ENCODE results near the gene FAM184B. TPM values are rescaled to one million over a fixed set of nuclear protein-coding genes. Genes with fewer than 3 reads are reported as not detected.
"Not testable (repeated sequence)": the region's sequence is repeated elsewhere in the genome, so short reads cannot be mapped to it uniquely, and the experiment has no call there.

FAM184B gene
- total RNA-seq, 4 donors from 2014 or later: not detected

GRCh38 chr4:17664755-17665154, 116.7 kb downstream of the FAM184B start:
- no peak for DNase-seq (ENCODE audit: low spot score in 2 of 2)
- 43 to 46% methylated on average over 4 of the region's 4 CpGs for WGBS, 2 donors

GRCh38 chr4:17662694-17663093, 118.7 kb downstream of the FAM184B start:
- Histone ChIP-seq H3K27me3 (no peaks in the 10 kb centered on the region), H3K27ac (no peak overlapping the region), H3K9me3 (no peaks in the 10 kb centered on the region), H3K4me1 (no peaks in the 10 kb centered on the region), H3K4me3 (no peak overlapping the region), H3K36me3 (no peaks in the 10 kb centered on the region)
- WGBS, 2 donors: 88 to 97% methylated on average over 3 of the region's 3 CpGs
- DNase-seq (ENCODE audit: low spot score in 2 of 2): no peak
- TF ChIP-seq EP300 (IDR thresholded peaks at IDR 0.05) (no peak), POLR2A (IDR thresholded peaks at IDR 0.05) (no peak), CTCF (IDR thresholded peaks at IDR 0.05) (no peak)

More at GRCh38 chr4:17664755-17665154, 116.7 kb downstream of the FAM184B start:
- H3K9me3 ChIP-seq: no peaks in the 10 kb centered on the region
- H3K27me3 ChIP-seq: no peaks in the 10 kb centered on the region
- H3K4me3 ChIP-seq: no peak overlapping the region
- no peaks in the 10 kb centered on the region for H3K36me3 ChIP-seq
- TF ChIP-seq EP300 (IDR thresholded peaks at IDR 0.05): no peak
- no peak for TF ChIP-seq CTCF (IDR thresholded peaks at IDR 0.05)
- TF ChIP-seq POLR2A (IDR thresholded peaks at IDR 0.05): no peak
- H3K4me1 ChIP-seq: no peaks in the 10 kb centered on the region
- H3K27ac ChIP-seq: no peak overlapping the region

- WGBS, 2 donors: 92 to 95% methylated on average over 8 of the region's 8 CpGs
- H3K27ac ChIP-seq; H3K4me3 ChIP-seq; DNase-seq (ENCODE audit: low spot score in 2 of 2); H3K9me3 ChIP-seq; H3K36me3 ChIP-seq; H3K27me3 ChIP-seq; H3K4me1 ChIP-seq: not testable (repeated sequence)
These were observed 122.2 kb downstream of the FAM184B start for GRCh38 chr4:17659196-17659595.

GRCh38 chr4:17657849-17658248, 123.6 kb downstream of the FAM184B start:
- H3K9me3 ChIP-seq: no peaks in the 10 kb centered on the region
- no peak for DNase-seq (ENCODE audit: low spot score in 2 of 2)
- no peak overlapping the region for H3K4me3 ChIP-seq
- H3K4me1 ChIP-seq: no peaks in the 10 kb centered on the region
- 81 to 83% methylated on average over 9 of the region's 9 CpGs for WGBS, 2 donors
- H3K27me3 ChIP-seq: no peaks in the 10 kb centered on the region
- H3K27ac ChIP-seq: no peak overlapping the region
- TF ChIP-seq POLR2A (IDR thresholded peaks at IDR 0.05): no peak
- TF ChIP-seq EP300 (IDR thresholded peaks at IDR 0.05): no peak
- TF ChIP-seq CTCF (IDR thresholded peaks at IDR 0.05): no peak
- H3K36me3 ChIP-seq: no peaks in the 10 kb centered on the region

GRCh38 chr4:17657090-17657489, 124.3 kb downstream of the FAM184B start:
- Histone ChIP-seq H3K27me3 (no peaks in the 10 kb centered on the region), H3K9me3 (no peaks in the 10 kb centered on the region), H3K27ac (no peak overlapping the region), H3K4me3 (no peak overlapping the region), H3K36me3 (no peaks in the 10 kb centered on the region), H3K4me1 (no peaks in the 10 kb centered on the region)
- no peak for DNase-seq (ENCODE audit: low spot score in 2 of 2)
- WGBS, 2 donors: 67 to 82% methylated on average over 1 of the region's 1 CpG
- TF ChIP-seq CTCF (IDR thresholded peaks at IDR 0.05) (no peak), POLR2A (IDR thresholded peaks at IDR 0.05) (no peak), EP300 (IDR thresholded peaks at IDR 0.05) (no peak)

GRCh38 chr4:17654701-17655100, 126.7 kb downstream of the FAM184B start:
- Histone ChIP-seq H3K27ac (no peak overlapping the region), H3K36me3 (no peaks in the 10 kb centered on the region), H3K4me1 (no peaks in the 10 kb centered on the region), H3K4me3 (no peak overlapping the region), H3K27me3 (no peaks in the 10 kb centered on the region), H3K9me3 (no peaks in the 10 kb centered on the region)
- 79 to 87% methylated on average over 8 of the region's 8 CpGs for WGBS, 2 donors
- DNase-seq (ENCODE audit: low spot score in 2 of 2): no peak
- TF ChIP-seq CTCF (IDR thresholded peaks at IDR 0.05) (no peak), POLR2A (IDR thresholded peaks at IDR 0.05) (no peak), EP300 (IDR thresholded peaks at IDR 0.05) (no peak)
